GM12891 (cell line): ENCODE results near the gene NR1D1.

Experiments
- POLR2A ChIP-seq: IDR thresholded peaks from 2 replicates; pipeline ENCODE4 v1.6.1; 2011; ENCODE audit warnings: low read depth, low read length, control low read depth
- POLR2AphosphoS5 ChIP-seq: IDR thresholded peaks from 2 replicates; pipeline ENCODE4 v1.6.1; 2011; ENCODE audit warnings: low read depth, low read length, control low read depth

- TF ChIP-seq POLR2A (no peak), POLR2AphosphoS5 (no peak)
These were observed 23.8 kb downstream of the NR1D1 start for GRCh38 chr17:40076591-40076990.
